Activated CD4-positive, alpha-beta T cell treated with anti-CD3 and anti-CD28 coated beads, Interleukin-2, amount 10 ng/mL, durations not matched to agents 7 days and 5 days (primary cell): Measurements from ENCODE around the gene ZNF408. TPM values are rescaled to one million over a fixed set of nuclear protein-coding genes. Genes with fewer than 3 reads are reported as not detected.

Experiments
- CTCF ChIA-PET: fragments of 350-600 bp; sonication (Branson Sonifier 250); formaldehyde crosslinking; loops from one replicate; lab custom pipeline; 2021; ENCODE audit warnings: antibody characterized with exemption; lab: Charles Lee
- POLR2A ChIA-PET: fragments of 350-600 bp; sonication (Branson Sonifier 250); formaldehyde crosslinking; loops from one replicate; lab custom pipeline; 2021; ENCODE audit warnings: antibody characterized with exemption; lab: Charles Lee
- DNase-seq: peaks from one replicate; pipeline ENCODE4 v3.0.0-alpha.2; 2020
- H3K27ac Mint-ChIP-seq: one replicate; pipeline ENCODE4 v1.8.0; 2021; ENCODE audit warnings: mild to moderate bottlenecking, moderate library complexity, mixed read lengths
- H3K27me3 Mint-ChIP-seq: one replicate; pipeline ENCODE4 v1.8.0; 2021; ENCODE audit warnings: mixed read lengths
- H3K36me3 Mint-ChIP-seq: one replicate; pipeline ENCODE4 v1.8.0; 2021; ENCODE audit warnings: low read depth, mixed read lengths
- H3K4me1 Mint-ChIP-seq: one replicate; pipeline ENCODE4 v1.8.0; 2021; ENCODE audit warnings: mixed read lengths
- H3K4me3 Mint-ChIP-seq: one replicate; pipeline ENCODE4 v1.8.0; 2021; ENCODE audit warnings: mild to moderate bottlenecking, moderate library complexity, mixed read lengths
- H3K9me3 Mint-ChIP-seq: one replicate; pipeline ENCODE4 v1.8.0; 2021; ENCODE audit warnings: mixed read lengths
- total RNA-seq, 2 experiments: library from RNA; stranded (reverse); gene quantifications; one replicate each; pipeline ENCODE4 v1.2.3, GENCODE V29; 2021

ZNF408 gene
- total RNA-seq: 10 to 100 TPM; 11.7 to 16.3 TPM

DNA sequence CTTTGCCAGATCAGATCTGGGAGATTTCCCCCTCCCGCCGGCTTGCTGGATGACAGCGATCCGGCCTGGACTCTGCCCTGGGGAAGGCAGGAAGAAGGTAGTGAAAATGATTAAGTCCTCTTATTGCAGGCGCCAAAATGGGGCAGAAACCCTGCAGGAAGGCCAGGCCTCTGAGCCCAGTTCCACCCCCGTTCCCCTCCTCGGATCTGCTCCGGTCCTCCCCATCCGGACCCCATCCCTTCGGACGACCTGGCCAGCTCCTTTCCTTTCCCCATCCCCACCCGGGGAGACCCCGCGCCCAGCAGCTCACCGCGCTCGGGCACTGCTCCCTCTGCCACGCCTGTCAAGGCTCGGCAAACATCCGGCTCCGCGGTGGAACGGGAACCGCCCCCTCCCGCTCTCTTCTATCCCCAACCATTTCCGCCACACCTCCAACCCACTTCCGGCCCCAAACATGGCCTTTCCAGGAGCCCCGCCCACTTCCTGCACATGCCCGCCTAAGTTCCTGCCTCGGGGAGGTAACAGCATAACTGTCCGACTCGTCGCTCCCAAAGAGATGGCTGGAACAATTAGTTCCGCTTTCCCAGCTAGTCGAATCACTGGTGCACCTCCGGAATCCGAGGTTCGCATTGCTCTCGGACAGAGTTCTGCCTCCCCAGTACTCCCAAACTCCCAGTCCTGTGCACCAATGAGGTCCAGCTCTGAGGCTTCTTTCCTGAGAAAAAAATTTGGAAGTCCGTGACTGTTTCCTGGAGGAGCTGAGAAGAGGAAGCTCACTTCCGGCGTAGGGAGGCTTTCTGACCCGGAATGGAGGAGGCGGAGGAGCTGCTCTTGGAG lies at the start of gene ZNF408, which contains the start of gene ARHGAP1:
Gene ZNF408, plus strand, starts transcription at position 791 of the 837 bp plus-strand sequence. Its CDS starts 17 bp downstream, at position 808.
Gene ARHGAP1, minus strand, starts transcription at position 379 of the 837 bp plus-strand sequence. CDS start 4,512 bp downstream, outside the sequence.
- H3K9me3 Mint-ChIP-seq: no peaks in the 10 kb centered on the region
- peaks cover 52% of the 10 kb centered on the region for H3K36me3 Mint-ChIP-seq
- ChIA-PET CTCF (interaction anchor here (0.6 to 2.2 kb wide), 6 partner anchors 9 to 142 kb away, joined by 3 to 6 read pairs (median 4); no protein-coding TSS in a partner anchor), POLR2A (interaction anchor here (1.1 to 1.5 kb wide), 2 partner anchors 29 to 34 kb away, joined by 3 to 7 read pairs; no protein-coding TSS in a partner anchor)
- H3K4me3 Mint-ChIP-seq: peak within 1 kb of the TSS; percentile 98
- H3K4me1 Mint-ChIP-seq: peaks cover 48% of the 10 kb centered on the region
- no peaks in the 10 kb centered on the region for H3K27me3 Mint-ChIP-seq
- H3K27ac Mint-ChIP-seq: peak within 1 kb of the TSS; percentile 97
- DNase-seq: peak; percentile 100

DNA sequence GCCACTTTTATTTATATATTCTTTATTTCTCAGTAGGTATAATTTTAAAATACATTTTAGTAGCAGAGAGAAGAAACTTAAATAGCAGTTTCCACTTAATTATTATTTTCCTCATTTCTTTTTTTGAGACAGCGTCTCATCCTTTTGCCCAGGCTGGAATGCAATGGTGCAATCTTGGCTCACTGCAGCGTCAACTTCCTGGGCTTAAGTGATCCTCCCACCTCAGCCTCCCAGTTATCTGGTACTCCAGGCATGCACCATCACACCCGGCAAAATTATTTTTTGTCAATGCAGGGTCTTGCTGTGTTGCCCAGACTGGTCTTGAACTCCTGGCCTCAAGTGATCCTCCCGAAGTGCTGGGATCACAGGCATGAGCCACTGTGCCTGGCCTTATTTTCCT lies 45.2 kb upstream of the ZNF408 start:
- DNase-seq: no peak
- Mint-ChIP-seq H3K27ac (no peak overlapping the region), H3K9me3 (no peaks in the 10 kb centered on the region), H3K4me1 (peaks cover 2% of the 10 kb centered on the region), H3K4me3 (no peak overlapping the region), H3K36me3 (peaks cover 37% of the 10 kb centered on the region), H3K27me3 (no peaks in the 10 kb centered on the region)
- CTCF ChIA-PET: interaction anchor here (0.6 kb wide), 1 partner anchor 316 kb away, joined by 3 read pairs; no protein-coding TSS in a partner anchor
- POLR2A ChIA-PET: no interaction called here

DNA sequence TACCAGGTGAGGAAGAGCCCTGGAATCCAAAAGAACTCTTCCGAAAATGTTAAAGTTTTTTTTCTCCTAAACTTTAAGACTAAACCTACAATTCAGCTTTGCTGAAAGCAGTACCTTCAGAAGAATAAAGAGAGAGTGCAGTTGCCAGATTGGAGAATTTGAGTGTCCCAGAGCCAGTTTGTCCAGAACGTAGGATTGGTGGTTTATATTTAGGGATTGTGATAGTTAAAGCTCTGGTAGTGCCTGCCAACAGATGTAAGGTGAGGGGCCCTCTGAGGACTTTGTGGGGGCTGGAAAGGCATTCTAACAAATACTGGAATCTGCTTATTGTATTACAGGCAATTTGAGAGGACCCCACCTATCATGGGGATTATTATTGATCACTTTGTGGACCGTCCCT lies 43.6 kb upstream of the ZNF408 start:
- DNase-seq: no peak
- CTCF ChIA-PET: interaction anchor here (0.6 to 1.1 kb wide), 3 partner anchors 11 to 109 kb away, joined by 3 to 4 read pairs (median 3); no protein-coding TSS in a partner anchor
- H3K36me3 Mint-ChIP-seq: peaks cover 37% of the 10 kb centered on the region
- H3K4me3 Mint-ChIP-seq: no peak overlapping the region
- H3K27me3 Mint-ChIP-seq: no peaks in the 10 kb centered on the region
- H3K27ac Mint-ChIP-seq: no peak overlapping the region
- H3K4me1 Mint-ChIP-seq: peaks cover 2% of the 10 kb centered on the region
- POLR2A ChIA-PET: no interaction called here
- H3K9me3 Mint-ChIP-seq: no peaks in the 10 kb centered on the region

DNA sequence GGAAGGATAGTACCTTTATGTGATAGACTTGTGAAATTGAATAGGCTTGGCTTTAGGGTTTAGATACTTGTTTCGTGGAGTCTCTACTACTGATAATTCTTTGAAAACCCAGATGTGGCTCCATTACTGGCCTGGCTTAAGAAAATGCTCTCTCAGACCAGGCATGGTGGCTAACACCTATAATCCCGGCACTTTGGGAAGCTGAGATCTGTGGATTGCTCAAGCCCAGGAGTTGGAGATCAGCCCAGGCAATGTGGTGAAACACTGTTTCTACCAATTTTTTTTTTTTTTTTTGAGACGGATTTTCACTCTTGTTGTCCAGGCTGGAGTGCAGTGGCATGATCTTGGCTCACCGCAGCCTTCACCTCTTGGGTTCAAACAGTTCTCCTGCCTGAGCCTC lies 42.6 kb upstream of the ZNF408 start:
- DNase-seq: no peak
- POLR2A ChIA-PET: no interaction called here
- Mint-ChIP-seq H3K4me1 (peaks cover 5% of the 10 kb centered on the region), H3K27me3 (no peaks in the 10 kb centered on the region), H3K36me3 (peaks cover 34% of the 10 kb centered on the region), H3K9me3 (no peaks in the 10 kb centered on the region), H3K27ac (no peak overlapping the region), H3K4me3 (no peak overlapping the region)
- CTCF ChIA-PET: no interaction called here

DNA sequence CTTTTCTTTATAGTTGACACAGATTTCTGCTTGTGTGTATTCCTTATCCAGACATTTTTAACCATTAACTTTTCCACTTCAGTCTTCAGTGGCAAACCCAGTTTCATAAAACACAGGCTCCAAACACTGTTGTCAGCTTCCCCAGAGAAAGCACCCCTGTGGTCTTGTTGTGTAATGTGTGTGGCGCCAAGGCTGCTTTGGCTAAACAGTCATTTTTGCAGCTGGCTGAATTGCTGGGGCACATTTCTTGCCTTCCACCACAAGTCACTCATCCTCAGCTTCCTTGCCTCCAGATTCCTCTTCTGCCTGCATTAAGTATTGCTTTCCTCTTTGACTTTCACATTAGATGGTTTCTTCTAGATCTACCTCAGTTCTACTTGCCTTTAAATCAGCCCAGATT lies 40.9 kb upstream of the ZNF408 start:
- H3K4me3 Mint-ChIP-seq: no peak overlapping the region
- no peak overlapping the region for H3K27ac Mint-ChIP-seq

DNA sequence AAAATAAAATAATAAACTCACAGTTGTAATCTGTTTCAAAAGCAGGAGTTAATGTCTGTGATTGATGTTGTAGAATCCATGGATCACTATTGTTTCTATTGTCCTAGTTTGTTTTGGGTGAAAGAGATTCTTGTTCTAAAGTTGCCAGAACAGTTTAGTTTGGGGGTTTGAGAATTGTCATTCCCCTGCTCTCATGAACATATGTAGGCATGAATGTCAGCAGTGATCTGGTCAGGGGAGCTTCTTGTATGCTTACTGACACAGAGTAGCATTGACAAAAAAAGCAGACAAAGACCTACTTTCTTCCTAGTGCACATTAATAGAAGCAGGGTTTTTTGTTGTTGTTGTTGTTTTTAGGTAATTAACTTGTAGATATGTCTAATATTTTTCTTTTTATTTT lies 39.0 kb upstream of the ZNF408 start:
- ChIA-PET POLR2A (no interaction called here), CTCF (interaction anchor here (1.0 to 3.7 kb wide), 3 partner anchors 9 to 50 kb away, joined by 3 to 14 read pairs (median 3); no protein-coding TSS in a partner anchor)
- no peak for DNase-seq
- H3K4me1 Mint-ChIP-seq: peaks cover 11% of the 10 kb centered on the region
- H3K27me3 Mint-ChIP-seq: no peaks in the 10 kb centered on the region
- H3K36me3 Mint-ChIP-seq: peaks cover 53% of the 10 kb centered on the region
- H3K27ac Mint-ChIP-seq: no peak overlapping the region
- no peaks in the 10 kb centered on the region for H3K9me3 Mint-ChIP-seq
- no peak overlapping the region for H3K4me3 Mint-ChIP-seq

More for the DNA sequence above, 40.9 kb upstream of the ZNF408 start:
- ChIA-PET POLR2A (no interaction called here), CTCF (interaction anchor here (0.8 to 3.7 kb wide), 3 partner anchors 11 to 167 kb away, joined by 3 to 14 read pairs (median 3); no protein-coding TSS in a partner anchor)
- Mint-ChIP-seq H3K4me1 (peaks cover 11% of the 10 kb centered on the region), H3K9me3 (no peaks in the 10 kb centered on the region), H3K27me3 (no peaks in the 10 kb centered on the region), H3K36me3 (peaks cover 45% of the 10 kb centered on the region)
- no peak for DNase-seq

DNA sequence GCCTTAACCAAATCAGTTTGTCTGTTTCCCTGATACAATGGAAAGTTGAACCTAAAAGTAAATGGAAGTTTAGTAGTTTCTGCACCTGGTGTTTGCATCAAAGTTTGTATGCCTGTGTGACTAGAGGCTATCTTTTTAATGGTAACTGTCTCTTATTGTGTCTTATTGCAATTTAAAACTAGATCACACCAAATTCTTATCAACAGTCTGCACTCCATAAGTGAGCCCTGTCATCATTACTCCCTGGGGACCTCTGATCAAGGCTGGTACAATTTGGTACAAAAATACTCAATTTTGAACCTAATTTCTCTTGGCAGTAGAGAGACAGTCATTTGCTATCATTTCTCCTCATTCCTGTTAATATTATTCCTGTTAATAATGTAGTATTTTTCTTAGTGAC lies 38.5 kb upstream of the ZNF408 start:
- ChIA-PET POLR2A (no interaction called here), CTCF (interaction anchor here (3.7 kb wide), 1 partner anchor 9 kb away, joined by 14 read pairs; no protein-coding TSS in a partner anchor)
- Mint-ChIP-seq H3K27ac (no peak overlapping the region), H3K27me3 (no peaks in the 10 kb centered on the region), H3K9me3 (no peaks in the 10 kb centered on the region), H3K4me3 (no peak overlapping the region), H3K36me3 (peaks cover 51% of the 10 kb centered on the region), H3K4me1 (peaks cover 11% of the 10 kb centered on the region)
- no peak for DNase-seq

DNA sequence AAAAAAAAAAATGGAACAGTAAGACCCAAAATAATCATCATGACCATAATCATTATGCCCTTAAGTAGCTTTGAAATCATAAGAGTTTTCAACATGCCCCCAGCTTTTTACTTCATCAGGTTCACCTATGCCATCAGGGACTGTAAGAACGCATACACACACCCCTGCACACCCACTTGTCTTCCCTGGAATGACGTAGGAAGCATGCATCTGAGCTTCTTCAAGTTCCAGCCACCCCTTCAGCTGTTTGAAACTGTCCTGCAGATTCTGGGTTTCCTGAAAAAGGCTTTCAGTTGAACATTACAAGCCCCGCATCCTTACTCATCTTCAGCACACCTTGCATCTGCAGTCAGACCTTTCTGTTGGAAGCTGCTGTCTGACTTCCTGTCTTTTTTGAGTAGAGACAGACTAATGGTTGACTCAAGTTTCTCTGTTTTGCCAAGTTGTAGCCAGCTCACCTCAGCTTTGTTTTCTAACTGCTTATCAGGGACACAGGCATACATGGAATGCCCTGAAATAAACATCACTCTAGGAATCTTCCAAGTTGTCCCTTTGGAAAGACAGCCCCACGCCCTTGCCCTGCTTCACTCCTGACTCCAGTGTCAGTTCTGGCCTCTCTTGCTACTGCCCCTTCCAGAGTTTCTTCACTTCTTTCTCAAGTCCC lies 37.4 kb upstream of the ZNF408 start:
- Mint-ChIP-seq H3K4me1 (peaks cover 11% of the 10 kb centered on the region), H3K9me3 (no peaks in the 10 kb centered on the region), H3K4me3 (no peak overlapping the region), H3K27me3 (no peaks in the 10 kb centered on the region), H3K27ac (peak overlapping the region; percentile 42), H3K36me3 (peaks cover 46% of the 10 kb centered on the region)
- no peak for DNase-seq
- POLR2A ChIA-PET: interaction anchor here (0.6 kb wide), 1 partner anchor 50 kb away, joined by 3 read pairs; no protein-coding TSS in a partner anchor
- CTCF ChIA-PET: no interaction called here

DNA sequence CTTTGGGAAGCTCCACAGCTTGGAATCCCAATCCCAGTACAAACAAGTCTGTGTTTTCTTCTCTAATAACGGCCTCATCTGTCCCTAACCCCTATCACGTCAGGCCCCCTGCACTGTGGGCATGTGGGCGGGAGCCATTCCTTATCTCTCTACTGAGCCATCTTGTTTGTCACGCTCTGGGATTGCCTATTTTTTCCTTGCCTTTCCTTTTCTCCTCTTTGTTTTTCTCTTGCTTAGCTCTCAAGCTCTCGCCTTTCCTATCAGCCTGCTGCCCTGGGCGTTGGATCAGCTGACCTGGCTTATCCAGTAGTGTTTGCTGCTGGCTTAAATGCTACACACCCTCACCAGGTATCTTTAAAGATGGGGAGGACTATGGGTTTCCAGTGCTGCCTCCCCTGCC lies 36.2 kb upstream of the ZNF408 start:
- H3K9me3 Mint-ChIP-seq: no peaks in the 10 kb centered on the region
- H3K27ac Mint-ChIP-seq: no peak overlapping the region
- H3K4me1 Mint-ChIP-seq: peaks cover 20% of the 10 kb centered on the region
- H3K27me3 Mint-ChIP-seq: no peaks in the 10 kb centered on the region
- peaks cover 48% of the 10 kb centered on the region for H3K36me3 Mint-ChIP-seq
- no peak overlapping the region for H3K4me3 Mint-ChIP-seq
- ChIA-PET POLR2A (no interaction called here), CTCF (interaction anchor here (0.6 kb wide), 1 partner anchor 12 kb away, joined by 3 read pairs; no protein-coding TSS in a partner anchor)
- DNase-seq: no peak

DNA sequence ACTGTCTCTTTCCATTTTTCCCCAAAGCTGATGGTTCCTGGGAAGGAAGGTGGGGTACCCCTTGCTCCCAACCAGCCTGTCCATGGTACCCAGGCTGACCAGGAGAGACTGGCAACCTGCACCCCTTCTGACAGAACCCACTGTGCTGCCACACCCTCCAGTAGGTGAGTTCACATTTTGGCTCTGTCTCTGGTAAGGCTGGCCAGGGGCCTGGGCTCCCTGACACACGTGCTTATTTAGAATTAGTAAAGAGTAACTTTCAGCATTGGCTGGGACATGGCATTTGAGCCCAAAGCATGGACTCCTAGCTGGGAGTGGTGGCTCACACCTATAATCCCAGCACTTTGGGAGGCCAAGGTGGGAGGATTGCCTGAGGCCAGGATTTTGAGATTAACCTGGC lies 35.5 kb upstream of the ZNF408 start:
- Mint-ChIP-seq H3K36me3 (peaks cover 47% of the 10 kb centered on the region), H3K27me3 (no peaks in the 10 kb centered on the region), H3K4me3 (no peak overlapping the region), H3K9me3 (no peaks in the 10 kb centered on the region), H3K4me1 (peaks cover 24% of the 10 kb centered on the region), H3K27ac (no peak overlapping the region)
- ChIA-PET POLR2A (interaction anchor here (1.4 kb wide), 1 partner anchor 35 kb away, joined by 3 read pairs; the partner anchor contains the start of genes ARHGAP1 and ZNF408), CTCF (no interaction called here)
- DNase-seq: no peak

DNA sequence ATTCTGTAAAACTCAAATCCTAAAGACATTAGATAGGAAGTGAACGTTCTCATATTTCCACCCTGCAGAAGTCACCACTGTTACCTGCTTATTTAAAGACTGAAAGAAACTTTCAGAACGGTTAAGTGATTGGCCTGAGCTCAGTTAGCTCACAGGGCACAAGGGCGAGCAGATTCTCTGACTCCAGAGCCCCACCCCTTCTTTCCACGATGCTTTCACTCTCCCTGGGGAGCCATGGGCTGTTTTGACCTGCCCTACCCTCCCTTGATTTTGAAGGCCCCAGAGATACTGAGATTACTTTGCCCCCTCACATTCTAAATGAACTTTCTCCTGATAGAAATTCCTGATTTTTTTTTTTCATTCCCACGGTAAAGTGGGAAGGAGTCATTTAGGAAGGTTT lies 34.3 kb upstream of the ZNF408 start:
- ChIA-PET CTCF (interaction anchor here (0.6 to 1.0 kb wide), 3 partner anchors 14 to 47 kb away, joined by 3 to 4 read pairs (median 3); no protein-coding TSS in a partner anchor), POLR2A (interaction anchor here (1.4 kb wide), 1 partner anchor 34 kb away, joined by 3 read pairs; the partner anchor contains the start of genes ARHGAP1 and ZNF408)
- H3K27ac Mint-ChIP-seq: peak overlapping the region; percentile 28
- no peaks in the 10 kb centered on the region for H3K27me3 Mint-ChIP-seq
- peaks cover 54% of the 10 kb centered on the region for H3K36me3 Mint-ChIP-seq
- H3K4me1 Mint-ChIP-seq: peaks cover 36% of the 10 kb centered on the region
- no peaks in the 10 kb centered on the region for H3K9me3 Mint-ChIP-seq
- no peak for DNase-seq
- no peak overlapping the region for H3K4me3 Mint-ChIP-seq

DNA sequence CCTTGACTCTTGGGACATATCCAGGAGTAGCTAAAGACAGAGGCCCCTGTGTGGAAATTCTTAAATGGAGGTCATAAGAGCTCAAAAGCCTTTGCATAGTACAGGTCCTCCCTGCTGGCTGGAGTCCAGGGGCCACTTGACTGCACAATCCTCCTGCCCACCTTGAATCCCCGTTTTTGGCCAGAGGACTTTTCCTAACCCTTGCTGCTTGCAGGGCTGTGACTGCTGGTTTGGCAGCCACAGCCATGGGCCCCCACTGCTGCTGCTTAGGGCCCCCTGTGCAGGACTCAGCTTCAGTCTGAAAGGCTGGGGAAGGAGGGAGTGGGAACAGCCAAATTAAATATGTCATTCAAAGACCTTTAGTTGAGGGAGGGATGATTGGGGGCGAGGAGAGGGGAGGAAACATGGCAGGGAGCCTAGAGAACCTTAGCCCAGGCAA lies 33.8 kb upstream of the ZNF408 start:
- POLR2A ChIA-PET: interaction anchor here (1.4 kb wide), 1 partner anchor 34 kb away, joined by 3 read pairs; the partner anchor contains the start of genes ARHGAP1 and ZNF408
- peaks cover 60% of the 10 kb centered on the region for H3K36me3 Mint-ChIP-seq
- no peak overlapping the region for H3K4me3 Mint-ChIP-seq
- H3K27ac Mint-ChIP-seq: peak overlapping the region; percentile 28
- H3K27me3 Mint-ChIP-seq: no peaks in the 10 kb centered on the region
- CTCF ChIA-PET: interaction anchor here (0.6 to 1.0 kb wide), 3 partner anchors 10 to 48 kb away, joined by 3 to 4 read pairs (median 3); no protein-coding TSS in a partner anchor
- no peaks in the 10 kb centered on the region for H3K9me3 Mint-ChIP-seq
- no peak for DNase-seq
- peaks cover 41% of the 10 kb centered on the region for H3K4me1 Mint-ChIP-seq
